K562 (cell line): Measurements from ENCODE around the gene WDR49. TPM values are rescaled to one million over a fixed set of nuclear protein-coding genes. Genes with fewer than 3 reads are reported as not detected.

Source experiments
- ATAC-seq: fragments of 200-7000 bp; cut with Tn5 transposase; 3 replicates; pipeline ENCODE4 v1.9.1; 2020; ENCODE audit warnings: moderate library complexity
- BruUV-seq: library from RNA; stranded (reverse); fragments of 400-500 nt; replicated peaks from 2 replicates; lab custom pipeline; 2021; lab: Mats Ljungman, UMichigan
- CTCF ChIA-PET: fragments of 300-600 bp; formaldehyde crosslinking; extraction: SDS; loops from one replicate; lab custom pipeline; 2021; ENCODE audit warnings: low intra/inter-chr PET ratio; lab: Yijun Ruan, JAX
- POLR2A ChIA-PET: fragments of 300-600, 350-650 bp; sonication (Branson Sonifier 250); formaldehyde crosslinking; extraction: SDS; loops from one replicate; lab custom pipeline; 2021; ENCODE audit warnings: antibody characterized with exemption, inconsistent platforms; lab: Yijun Ruan, JAX
- DNase-seq, 4 experiments: peaks; one replicate each; pipeline versions ENCODE4 v3.0.0 to v3.0.0-alpha.2; 2011 to 2018; ENCODE audit warnings: low spot score in 3 of 4, mixed read lengths in 3 of 4; ENCODE audit errors: extremely low read depth in 1 of 4
- FAIRE-seq: peaks from 2 replicates; lab custom pipeline; 2011; peaks lifted over from hg19 to GRCh38; lab: Jason Lieb, UNC
- H2AFZ ChIP-seq: 2 replicates; pipeline ENCODE4 v1.6.0; 2011; ENCODE audit warnings: low read depth, low read length, control low read depth, inconsistent platforms
- H3K27ac ChIP-seq: fragments of 200-600 bp; 3 replicates; pipeline ENCODE4 v1.8.0; 2011; ENCODE audit warnings: low read depth, mild to moderate bottlenecking, control low read depth, inconsistent platforms, low read length, moderate library complexity, mixed read lengths; ENCODE audit errors: extremely low read depth
- H3K27me3 ChIP-seq, 2 experiments: fragments of 300-600 bp in 1 of 2; 2 replicates in 1 of 2; 3 replicates in 1 of 2; pipeline versions ENCODE4 v1.6.0 to v1.8.0; 2011; ENCODE audit warnings: inconsistent platforms in 2 of 2, low read length in 2 of 2, mild to moderate bottlenecking in 1 of 2, mixed read lengths in 1 of 2, moderate library complexity in 1 of 2; ENCODE audit not compliant: control insufficient read depth in 2 of 2, insufficient read depth in 2 of 2
- H3K36me3 ChIP-seq: fragments of 300-600 bp; 3 replicates; pipeline ENCODE4 v1.8.0; 2011; ENCODE audit warnings: mild to moderate bottlenecking, low read length, inconsistent platforms; ENCODE audit not compliant: control insufficient read depth, insufficient read depth
- H3K4me1 ChIP-seq, 2 experiments: fragments of 200-600 bp in 1 of 2; replicated peaks in 1 of 2; 2 replicates in 1 of 2; 3 replicates in 1 of 2; pipeline versions ENCODE4 v1.5.1 to v1.8.0; 2011; ENCODE audit warnings: inconsistent platforms in 2 of 2, low read length in 2 of 2, mild to moderate bottlenecking in 1 of 2, mixed read lengths in 1 of 2, moderate library complexity in 1 of 2; ENCODE audit not compliant: control insufficient read depth in 2 of 2, insufficient read depth in 2 of 2
- H3K4me2 ChIP-seq: 2 replicates; pipeline ENCODE4 v1.6.1; 2011; ENCODE audit warnings: low read length, control low read depth, inconsistent platforms, mixed read lengths; ENCODE audit not compliant: insufficient read depth
- H3K4me3 ChIP-seq: fragments of 200-600 bp; sonication (generic), shearing (Covaris generic); 2 replicates; pipeline ENCODE4 v1.5.1; 2016; ENCODE audit warnings: control low read depth, inconsistent platforms
- H3K79me2 ChIP-seq: fragments of 200-600 bp; 3 replicates; pipeline ENCODE4 v1.8.0; 2011; ENCODE audit warnings: low read length, inconsistent platforms; ENCODE audit not compliant: control insufficient read depth, insufficient read depth
- H3K9ac ChIP-seq, 2 experiments: 2 replicates each; pipeline versions ENCODE4 v1.6.0 to v1.6.1; 2011; ENCODE audit warnings: low read depth in 2 of 2, low read length in 2 of 2, control low read depth in 1 of 2, inconsistent platforms in 1 of 2, mild to moderate bottlenecking in 1 of 2, mixed read lengths in 1 of 2; ENCODE audit not compliant: insufficient read depth in 1 of 2
- H3K9me1 ChIP-seq: one replicate; pipeline ENCODE4 v1.6.0; 2011; ENCODE audit warnings: inconsistent platforms, mild to moderate bottlenecking, low read length, moderate library complexity; ENCODE audit not compliant: control insufficient read depth, insufficient read depth
- H3K9me3 ChIP-seq: replicated peaks from 2 replicates; pipeline ENCODE4 v1.5.1; 2011; ENCODE audit warnings: low read depth, low read length, inconsistent platforms; ENCODE audit not compliant: control insufficient read depth, insufficient read depth
- H4K20me1 ChIP-seq: replicated peaks from 2 replicates; pipeline ENCODE4 v1.6.1; 2011; ENCODE audit warnings: low read length, inconsistent platforms, mixed read lengths; ENCODE audit not compliant: control insufficient read depth, insufficient read depth
- FOXK1 ChIP-seq: sonication (generic); formaldehyde crosslinking; IDR thresholded peaks from 2 replicates; pipeline ENCODE4 v1.8.0; 2022; ENCODE audit warnings: missing genetic modification reagents, mild to moderate bottlenecking, borderline replicate concordance
- IRF2 ChIP-seq: sonication (generic); formaldehyde crosslinking; IDR thresholded peaks from 2 replicates; pipeline ENCODE4 v1.8.1; 2022; ENCODE audit warnings: mild to moderate bottlenecking, missing genetic modification reagents
- NR2C2 ChIP-seq, 2 experiments: fragments of 200-800 bp in 1 of 2; sonication (Bioruptor generic) in 1 of 2; sonication (generic) in 1 of 2; formaldehyde crosslinking in 1 of 2; IDR thresholded peaks; 2 replicates each; pipeline versions ENCODE4 v1.6.1 to v1.8.0; 2016 to 2022; ENCODE audit warnings: mild to moderate bottlenecking in 1 of 2, missing compliant biosample characterization in 1 of 2, missing genetic modification characterization in 1 of 2, missing genetic modification reagents in 1 of 2
- POLR2B ChIP-seq: fragments of 450-650 bp; IDR thresholded peaks from 2 replicates; pipeline ENCODE4 v1.6.1; 2018; ENCODE audit warnings: low read depth; ENCODE audit not compliant: partially characterized antibody
- ZNF12 ChIP-seq: sonication (generic); formaldehyde crosslinking; IDR thresholded peaks from 2 replicates; pipeline ENCODE4 v1.4.0; 2020; ENCODE audit warnings: mild to moderate bottlenecking, missing genetic modification reagents
- ZNF444 ChIP-seq: fragments of 250-450 bp; sonication (Bioruptor Pico); IDR thresholded peaks from 2 replicates; pipeline ENCODE4 v1.4.0; 2020; ENCODE audit warnings: mild to moderate bottlenecking, moderate library complexity
- WGBS: fragments of 100-300 bp; shearing (Covaris generic); methylation state at CpG from one replicate; pipeline ENCODE4 v1.1.6; 2016; ENCODE audit warnings: low coverage, mixed read lengths; ENCODE audit not compliant: insufficient coverage; ENCODE audit errors: missing lambda C conversion rate; 5-methylcytosine and 5-hydroxymethylcytosine counted together
- in situ Hi-C: fragments of 300-500 bp; cut with MboI; formaldehyde crosslinking; loops from 4 replicates; pipeline ENCODE4 v1.15.0; 2018; ENCODE audit warnings: inconsistent platforms, mixed read lengths
- intact Hi-C: fragments of 100-400 bp; cut with micrococcal nuclease; formaldehyde crosslinking; loops from 2 replicates; pipeline ENCODE4 v1.14.2; 2022
- polyA plus RNA-seq, 8 experiments: library from polyadenylated mRNA; depleted of rRNA in 4 of 8; stranded (reverse) in 5 of 8; unstranded in 3 of 8; fragments of >200 nt; fragmentation: Nextera tagmentation in 2 of 8; fragmentation: Illumina TruSeq in 1 of 8; extraction: Ambion mirVana in 2 of 8; extraction: Trizol in 1 of 8; gene quantifications; 2 replicates each; pipeline versions ENCODE4 v1.2.1 to v1.2.3, GENCODE V29; 2011 to 2014; ENCODE audit warnings: inconsistent platforms in 1 of 8, missing spikeins in 1 of 8
- total RNA-seq, 7 experiments: library from RNA; depleted of rRNA in 6 of 7; stranded (reverse); fragments of >200 nt in 6 of 7; fragmentation: Illumina TruSeq in 2 of 7; extraction: Trizol in 2 of 7; gene quantifications; 2 replicates each; pipeline versions ENCODE4 v1.2.1 to v1.2.3, GENCODE V29; 2011 to 2021; ENCODE audit warnings: low replicate concordance in 1 of 7

Gene WDR49
- total and polyA plus RNA-seq, 9 of the 15 experiments (the other 6 are each of a cell fraction or from before 2014, with no cell fraction given): not detected

- intact Hi-C loops: no loop called here
- POLR2A ChIA-PET: interaction anchor here (0.9 kb wide), 1 partner anchor 15 kb away, joined by 3 read pairs; no protein-coding TSS in a partner anchor
- BruUV-seq: no TSS peak
- H4K20me1 ChIP-seq: no peaks in the 10 kb centered on the region
- no peak for TF ChIP-seq ZNF444 (CRISPR knock-in tag)
- no peak for TF ChIP-seq ZNF12 (CRISPR knock-in tag)
- TF ChIP-seq FOXK1 (CRISPR knock-in tag): no peak
- TF ChIP-seq NR2C2 (CRISPR knock-in tag; IDR thresholded peaks at IDR 0.05): no peak
- no peak for TF ChIP-seq NR2C2 (tag; IDR thresholded peaks at IDR 0.05)
- TF ChIP-seq POLR2B: peak; percentile 26
- TF ChIP-seq IRF2 (CRISPR knock-in tag): no peak
- in situ Hi-C loops: no loop called here
- H2AFZ ChIP-seq: no peak overlapping the region
- H3K36me3 ChIP-seq: peaks cover 33% of the 10 kb centered on the region
- no peaks in the 10 kb centered on the region for H3K9me3 ChIP-seq
- no peak overlapping the region for H3K4me3 ChIP-seq
- no peaks in the 10 kb centered on the region for H3K79me2 ChIP-seq
- CTCF ChIA-PET: no interaction called here
- ATAC-seq (no peak), FAIRE-seq (no peak), DNase-seq (no peak)
- H3K9me1 ChIP-seq: no peaks in the 10 kb centered on the region
- no peak overlapping the region for H3K9ac ChIP-seq
- no peaks in the 10 kb centered on the region for H3K27me3 ChIP-seq
- H3K4me2 ChIP-seq: no peak overlapping the region
- H3K4me1 ChIP-seq: no peaks in the 10 kb centered on the region
- H3K27ac ChIP-seq: no peak overlapping the region
- 40% methylated on average over 1 of the region's 1 CpG for WGBS
Observed at GRCh38 chr3:167673221-167673620, 19.5 kb upstream of the WDR49 start.
